Skeletal muscle satellite cell (primary cell): ENCODE results near the gene FILIP1.

Experiments
- H3K27me3 ChIP-seq: 2 replicates; pipeline ENCODE4 v1.7.0; 2013; ENCODE audit warnings: low read length; ENCODE audit not compliant: control insufficient read depth, insufficient read depth
- H3K36me3 ChIP-seq: 2 replicates; pipeline ENCODE4 v1.7.0; 2013; ENCODE audit warnings: mild to moderate bottlenecking, control low read depth, low read length; ENCODE audit not compliant: insufficient read depth
- H3K4me1 ChIP-seq: 2 replicates; pipeline ENCODE4 v1.7.0; 2013; ENCODE audit warnings: low read length; ENCODE audit not compliant: control insufficient read depth, insufficient read depth
- H3K4me2 ChIP-seq: 2 replicates; pipeline ENCODE4 v1.7.0; 2013; ENCODE audit warnings: mild to moderate bottlenecking, low read length
- H3K4me3 ChIP-seq: 2 replicates; pipeline ENCODE4 v1.7.0; 2013; ENCODE audit warnings: low read length
- H3K9ac ChIP-seq: 2 replicates; pipeline ENCODE4 v1.7.0; 2013; ENCODE audit warnings: mild to moderate bottlenecking, low read depth, low read length, moderate library complexity
- H3K9me3 ChIP-seq: replicated peaks from 2 replicates; pipeline ENCODE4 v1.7.0; 2013; ENCODE audit warnings: mild to moderate bottlenecking, control low read depth, low read length

The FILIP1 gene

GRCh38 chr6:75347898-75348610 lies 145.5 kb downstream of the FILIP1 start:
- peaks cover 6% of the 10 kb centered on the region for H3K4me1 ChIP-seq
- H3K27me3 ChIP-seq, result peaks cover 19% of the 10 kb centered on the region
- H3K4me2 ChIP-seq, result no peak overlapping the region

GRCh38 chr6:75345413-75345812 lies 148.2 kb downstream of the FILIP1 start:
- no peaks in the 10 kb centered on the region for H3K9me3 ChIP-seq
- H3K4me3 ChIP-seq, result no peak overlapping the region
- H3K36me3 ChIP-seq, result no peaks in the 10 kb centered on the region
- peaks cover 14% of the 10 kb centered on the region for H3K27me3 ChIP-seq
- H3K4me1 ChIP-seq, result peaks cover 6% of the 10 kb centered on the region
- H3K4me2 ChIP-seq, result no peak overlapping the region
- H3K9ac ChIP-seq, result no peak overlapping the region

More at GRCh38 chr6:75347898-75348610, 145.5 kb downstream of the FILIP1 start:
- no peak overlapping the region for H3K4me3 ChIP-seq
- H3K9ac ChIP-seq, result no peak overlapping the region
- no peaks in the 10 kb centered on the region for H3K36me3 ChIP-seq
- no peaks in the 10 kb centered on the region for H3K9me3 ChIP-seq

- no peaks in the 10 kb centered on the region for H3K36me3 ChIP-seq
- no peak overlapping the region for H3K4me2 ChIP-seq
- peaks cover 7% of the 10 kb centered on the region for H3K27me3 ChIP-seq
- no peak overlapping the region for H3K4me3 ChIP-seq
- H3K9me3 ChIP-seq, result no peaks in the 10 kb centered on the region
- H3K4me1 ChIP-seq, result peaks cover 1% of the 10 kb centered on the region
- H3K9ac ChIP-seq, result no peak overlapping the region
Measured at GRCh38 chr6:75344455-75344854, 149.1 kb downstream of the FILIP1 start.

- no peaks in the 10 kb centered on the region for H3K36me3 ChIP-seq
- no peak overlapping the region for H3K4me3 ChIP-seq
- H3K9ac ChIP-seq, result no peak overlapping the region
- H3K9me3 ChIP-seq, result no peaks in the 10 kb centered on the region
- no peaks in the 10 kb centered on the region for H3K4me1 ChIP-seq
- H3K4me2 ChIP-seq, result no peak overlapping the region
- peaks cover 3% of the 10 kb centered on the region for H3K27me3 ChIP-seq
Measured at GRCh38 chr6:75344021-75344420, 149.6 kb downstream of the FILIP1 start.

DNA sequence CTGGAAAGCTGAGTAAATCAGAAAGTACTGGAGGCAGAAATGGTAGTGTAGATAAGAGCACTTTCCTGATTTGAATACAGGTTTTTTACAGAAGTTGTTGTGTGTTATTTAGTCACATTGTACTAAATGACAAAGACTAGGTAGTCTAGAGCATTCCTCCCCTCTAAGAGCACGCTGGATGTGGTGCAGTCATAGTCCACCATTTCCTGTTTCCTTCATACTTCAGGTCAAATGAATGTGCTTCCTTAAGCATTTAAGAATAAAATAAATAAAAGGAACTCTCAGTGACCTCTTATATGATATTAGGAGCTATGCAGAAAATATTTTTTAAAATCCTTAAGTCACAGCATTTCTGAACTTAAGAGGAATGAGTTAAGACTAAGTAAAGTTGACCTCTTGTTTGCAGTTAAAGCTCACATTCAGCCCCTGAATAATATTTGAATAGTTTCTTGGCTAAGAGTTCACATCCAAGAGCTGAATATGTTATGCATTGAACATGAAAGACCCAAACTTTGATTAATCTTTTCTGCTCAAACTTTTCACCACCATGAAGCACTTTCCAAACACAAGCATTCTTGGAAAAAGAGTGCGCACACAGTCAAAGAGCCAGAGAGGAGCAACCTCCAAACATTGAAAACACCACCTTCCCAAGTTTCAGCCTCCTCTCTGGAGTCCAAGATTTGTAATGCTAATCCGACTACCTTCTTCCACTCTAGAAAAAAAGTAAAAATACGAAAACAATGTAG lies 155.6 kb downstream of the FILIP1 start:
- Histone ChIP-seq H3K27me3 (no peaks in the 10 kb centered on the region), H3K9ac (no peak overlapping the region)

DNA sequence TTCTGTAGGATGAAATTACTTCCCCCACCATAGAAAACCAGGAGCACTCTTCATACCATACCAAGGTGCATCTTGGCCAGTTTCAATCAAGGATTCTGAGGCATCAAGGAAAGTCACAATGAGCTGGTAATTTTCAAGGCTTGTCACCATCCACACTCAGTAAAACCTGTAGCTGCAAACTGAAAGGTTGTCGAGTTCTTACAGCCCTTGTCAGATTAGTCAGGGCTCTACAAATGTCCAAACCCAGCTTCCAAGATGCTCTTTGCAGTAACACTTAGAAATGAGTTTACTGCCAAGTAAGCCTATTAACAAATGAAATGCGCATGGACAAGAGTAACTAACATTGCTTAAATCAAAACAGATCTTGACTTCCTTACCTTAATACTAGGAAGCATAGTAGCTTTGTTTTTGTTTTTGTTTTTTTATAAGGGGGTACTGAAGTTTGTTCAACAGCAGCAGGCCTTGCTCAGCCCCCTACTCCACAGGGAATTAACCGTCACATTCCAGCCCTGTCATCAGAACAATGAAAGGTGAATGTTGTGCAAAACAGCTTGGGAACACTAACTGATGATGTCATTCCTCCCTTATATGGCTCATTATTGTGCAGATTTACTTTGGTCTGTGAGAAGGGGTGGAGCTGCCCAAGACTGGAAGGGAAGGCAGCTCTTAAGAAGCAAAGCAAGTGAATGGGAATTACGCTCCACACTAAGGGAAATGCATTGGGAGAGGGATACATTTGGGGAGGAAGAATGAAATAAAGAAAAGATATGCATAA lies 159.1 kb downstream of the FILIP1 start:
- no peaks in the 10 kb centered on the region for H3K4me1 ChIP-seq
- no peak overlapping the region for H3K4me2 ChIP-seq
- no peak overlapping the region for H3K4me3 ChIP-seq
- H3K27me3 ChIP-seq, result no peaks in the 10 kb centered on the region
- no peak overlapping the region for H3K9ac ChIP-seq
- H3K36me3 ChIP-seq, result no peaks in the 10 kb centered on the region
- no peaks in the 10 kb centered on the region for H3K9me3 ChIP-seq

More for the DNA sequence above, 155.6 kb downstream of the FILIP1 start:
- Histone ChIP-seq H3K4me1 (no peaks in the 10 kb centered on the region), H3K4me3 (no peak overlapping the region), H3K4me2 (no peak overlapping the region), H3K9me3 (no peaks in the 10 kb centered on the region), H3K36me3 (no peaks in the 10 kb centered on the region)

DNA sequence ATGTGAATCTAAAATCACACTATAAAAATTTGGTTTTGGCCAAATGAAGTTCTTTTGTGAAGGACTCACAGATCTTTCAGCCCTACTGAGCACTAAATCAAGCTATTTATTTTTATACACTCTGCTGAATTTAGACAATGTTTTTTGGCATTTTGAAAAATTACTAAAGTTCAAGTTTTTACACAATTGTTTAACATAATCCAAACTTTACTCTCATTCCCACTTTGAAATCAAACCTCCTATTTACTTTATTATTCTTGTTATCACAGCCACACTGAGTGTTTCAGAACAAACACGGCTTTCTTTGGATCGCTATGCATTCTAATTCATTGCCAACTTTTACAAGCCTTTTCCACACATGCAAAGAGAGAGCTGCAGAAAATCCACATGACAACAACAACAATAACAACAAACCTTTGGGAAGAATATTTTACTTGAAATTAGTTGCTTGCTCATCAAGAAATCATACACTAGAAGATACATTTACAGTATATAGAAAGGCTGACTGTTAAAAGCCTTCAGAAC lies 159.9 kb downstream of the FILIP1 start:
- no peaks in the 10 kb centered on the region for H3K9me3 ChIP-seq
- no peaks in the 10 kb centered on the region for H3K27me3 ChIP-seq
- no peak overlapping the region for H3K4me2 ChIP-seq
- no peak overlapping the region for H3K9ac ChIP-seq
- no peaks in the 10 kb centered on the region for H3K4me1 ChIP-seq
- no peaks in the 10 kb centered on the region for H3K36me3 ChIP-seq
- no peak overlapping the region for H3K4me3 ChIP-seq

- H3K4me1 ChIP-seq, result no peaks in the 10 kb centered on the region
- no peaks in the 10 kb centered on the region for H3K27me3 ChIP-seq
- H3K36me3 ChIP-seq, result no peaks in the 10 kb centered on the region
- H3K9ac ChIP-seq, result no peak overlapping the region
- no peaks in the 10 kb centered on the region for H3K9me3 ChIP-seq
- no peak overlapping the region for H3K4me3 ChIP-seq
- H3K4me2 ChIP-seq, result no peak overlapping the region
Measured at GRCh38 chr6:75331151-75331550, 162.4 kb downstream of the FILIP1 start.

DNA sequence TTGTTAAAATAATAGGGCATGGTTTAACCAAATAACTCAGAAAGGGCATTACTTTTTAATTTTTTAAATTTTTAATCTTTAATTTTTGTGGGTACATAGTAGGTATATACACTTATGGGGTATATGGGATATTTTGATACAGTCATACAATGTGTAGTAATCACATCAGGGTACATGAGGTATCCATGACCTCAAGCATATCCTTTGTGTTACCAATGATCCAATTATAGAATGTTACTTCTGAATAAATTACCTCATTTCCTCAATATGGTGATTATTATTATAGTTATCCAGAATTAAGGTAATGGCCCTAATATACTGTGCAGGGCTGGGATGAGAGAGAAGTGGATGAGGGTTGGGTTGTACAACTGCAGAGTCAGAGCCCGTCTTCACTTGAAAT lies 163.9 kb downstream of the FILIP1 start:
- Histone ChIP-seq H3K36me3 (no peaks in the 10 kb centered on the region), H3K27me3 (no peaks in the 10 kb centered on the region), H3K9me3 (no peaks in the 10 kb centered on the region), H3K9ac (no peak overlapping the region), H3K4me1 (no peaks in the 10 kb centered on the region), H3K4me2 (no peak overlapping the region), H3K4me3 (no peak overlapping the region)

DNA sequence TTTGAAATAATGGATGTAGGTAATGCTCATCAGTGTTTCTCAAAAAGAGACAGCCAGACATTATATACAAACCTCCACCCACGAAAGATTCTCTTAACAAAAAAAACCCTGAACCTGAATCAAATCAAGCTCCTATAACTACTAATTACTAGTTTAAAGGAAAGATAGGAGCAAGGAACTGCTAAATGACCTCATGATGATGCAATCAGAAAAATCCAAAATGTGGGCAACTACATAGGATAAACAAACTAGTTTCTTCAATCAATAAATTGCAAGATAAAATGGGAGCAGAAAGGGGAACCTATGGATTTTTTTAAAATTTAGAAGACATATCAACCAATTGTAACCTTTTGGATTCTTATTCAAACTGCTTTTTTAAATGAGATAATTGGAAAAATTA lies 165.8 kb downstream of the FILIP1 start:
- Histone ChIP-seq H3K4me1 (no peaks in the 10 kb centered on the region), H3K27me3 (no peaks in the 10 kb centered on the region), H3K9me3 (no peaks in the 10 kb centered on the region), H3K36me3 (no peaks in the 10 kb centered on the region), H3K4me2 (no peak overlapping the region), H3K4me3 (no peak overlapping the region), H3K9ac (no peak overlapping the region)

DNA sequence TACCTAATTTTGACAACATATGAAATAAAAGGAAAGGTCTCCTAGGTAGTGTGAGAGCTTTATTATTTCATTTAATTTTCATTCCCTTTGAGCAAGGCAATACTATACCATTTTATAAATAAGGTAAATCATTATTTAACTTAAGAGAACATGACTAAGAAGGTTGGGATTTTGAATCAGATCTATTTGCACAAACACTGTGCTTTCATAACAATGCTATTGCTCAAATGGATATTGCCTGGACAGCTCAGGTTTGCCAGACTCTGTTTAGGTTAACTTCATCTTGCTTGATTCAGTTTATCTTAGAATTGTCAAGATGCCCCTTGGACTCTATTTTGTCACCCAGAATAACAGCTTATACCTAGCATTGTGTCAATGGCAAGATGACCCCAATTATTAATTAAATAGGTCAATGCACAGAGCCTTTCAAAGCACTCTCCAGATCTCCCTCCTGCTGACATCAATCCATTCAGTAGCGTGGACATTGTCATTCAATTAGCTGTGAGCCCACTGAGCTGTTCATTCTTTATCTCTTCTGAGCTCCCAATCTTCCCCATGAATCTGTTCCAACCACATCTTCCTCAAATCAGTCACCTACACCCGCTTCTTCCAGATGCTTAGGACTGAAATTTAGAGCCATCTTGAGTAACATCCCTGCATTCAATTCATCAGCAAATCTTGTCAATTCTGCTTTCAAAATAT lies 166.9 kb downstream of the FILIP1 start:
- Histone ChIP-seq H3K4me2 (no peak overlapping the region), H3K36me3 (no peaks in the 10 kb centered on the region), H3K4me1 (no peaks in the 10 kb centered on the region), H3K27me3 (no peaks in the 10 kb centered on the region), H3K9ac (no peak overlapping the region), H3K4me3 (no peak overlapping the region), H3K9me3 (no peaks in the 10 kb centered on the region)
